Coronary artery (tissue), 2 donors: ENCODE measurements around the gene DUSP10.

Experiments
- DNase-seq: peaks from one replicate; pipeline ENCODE4 v3.0.0-alpha.2; 2017; ENCODE audit warnings: low spot score
- H3K27ac ChIP-seq, 2 donors: fragments of 200-600 bp; sonication (generic); one replicate each; pipeline ENCODE4 v1.5.1; 2016 to 2019
- H3K4me3 ChIP-seq: fragments of 200-600 bp; sonication (generic); 2 replicates; pipeline ENCODE4 v1.5.1; 2016; ENCODE audit warnings: mild to moderate bottlenecking, moderate library complexity
- TF ChIP-seq, protein P1 (sequence below): fragments of 200-600 bp; sonication (generic); IDR thresholded peaks from one replicate; pipeline ENCODE4 v1.5.1; 2019; ENCODE audit warnings: antibody characterized with exemption

DUSP10 gene

DNA sequence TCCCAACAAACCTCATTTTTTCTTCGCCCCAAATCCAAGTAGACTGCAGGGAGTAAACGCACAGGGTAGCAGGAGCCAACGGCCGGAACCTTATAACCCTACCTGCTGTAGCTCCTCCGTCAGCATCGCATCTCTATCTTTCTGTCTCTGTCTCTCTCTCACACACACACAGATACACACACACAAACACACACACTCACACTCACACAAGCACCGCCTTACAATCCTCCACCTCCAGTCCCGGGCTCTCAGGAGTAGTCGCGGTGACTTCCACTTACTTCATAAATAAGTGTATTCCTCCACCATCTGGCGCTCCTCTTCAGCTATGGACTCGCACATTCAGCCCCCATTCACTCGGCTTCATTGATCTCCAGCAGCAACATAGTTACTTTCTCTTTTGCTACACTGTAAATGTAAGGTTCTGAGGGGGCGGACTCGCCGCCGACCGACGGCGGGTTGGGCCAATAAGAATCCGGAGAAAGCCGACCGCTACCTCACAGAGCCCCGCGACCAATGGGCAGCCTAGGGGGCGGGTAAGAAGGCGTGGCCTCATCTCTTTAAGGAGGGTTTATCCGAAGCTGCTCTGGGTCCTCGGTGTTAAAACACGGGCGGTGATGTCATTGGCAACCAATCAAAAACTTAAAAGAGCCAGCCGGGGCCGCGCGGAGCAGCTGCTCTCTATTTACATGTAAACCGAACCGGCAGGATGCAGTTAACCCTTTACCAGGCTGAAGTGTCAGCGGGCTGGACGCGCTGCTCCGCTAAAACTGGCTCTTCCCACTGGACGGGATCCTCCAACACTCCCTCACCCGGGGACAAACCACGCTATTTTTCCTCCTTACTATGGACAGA is at the start of gene DUSP10:
DUSP10 (minus strand) TSS at position 387 of the 852 bp plus-strand sequence. CDS start 2,345 bp downstream, outside the sequence.
- peak within 1 kb of the TSS; percentile 97 to 100 for H3K27ac ChIP-seq
- DNase-seq, result peak; percentile 99
- TF ChIP-seq, protein P1, sequence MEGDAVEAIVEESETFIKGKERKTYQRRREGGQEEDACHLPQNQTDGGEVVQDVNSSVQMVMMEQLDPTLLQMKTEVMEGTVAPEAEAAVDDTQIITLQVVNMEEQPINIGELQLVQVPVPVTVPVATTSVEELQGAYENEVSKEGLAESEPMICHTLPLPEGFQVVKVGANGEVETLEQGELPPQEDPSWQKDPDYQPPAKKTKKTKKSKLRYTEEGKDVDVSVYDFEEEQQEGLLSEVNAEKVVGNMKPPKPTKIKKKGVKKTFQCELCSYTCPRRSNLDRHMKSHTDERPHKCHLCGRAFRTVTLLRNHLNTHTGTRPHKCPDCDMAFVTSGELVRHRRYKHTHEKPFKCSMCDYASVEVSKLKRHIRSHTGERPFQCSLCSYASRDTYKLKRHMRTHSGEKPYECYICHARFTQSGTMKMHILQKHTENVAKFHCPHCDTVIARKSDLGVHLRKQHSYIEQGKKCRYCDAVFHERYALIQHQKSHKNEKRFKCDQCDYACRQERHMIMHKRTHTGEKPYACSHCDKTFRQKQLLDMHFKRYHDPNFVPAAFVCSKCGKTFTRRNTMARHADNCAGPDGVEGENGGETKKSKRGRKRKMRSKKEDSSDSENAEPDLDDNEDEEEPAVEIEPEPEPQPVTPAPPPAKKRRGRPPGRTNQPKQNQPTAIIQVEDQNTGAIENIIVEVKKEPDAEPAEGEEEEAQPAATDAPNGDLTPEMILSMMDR, result no peak
- peak within 1 kb of the TSS; percentile 96 for H3K4me3 ChIP-seq

DNA sequence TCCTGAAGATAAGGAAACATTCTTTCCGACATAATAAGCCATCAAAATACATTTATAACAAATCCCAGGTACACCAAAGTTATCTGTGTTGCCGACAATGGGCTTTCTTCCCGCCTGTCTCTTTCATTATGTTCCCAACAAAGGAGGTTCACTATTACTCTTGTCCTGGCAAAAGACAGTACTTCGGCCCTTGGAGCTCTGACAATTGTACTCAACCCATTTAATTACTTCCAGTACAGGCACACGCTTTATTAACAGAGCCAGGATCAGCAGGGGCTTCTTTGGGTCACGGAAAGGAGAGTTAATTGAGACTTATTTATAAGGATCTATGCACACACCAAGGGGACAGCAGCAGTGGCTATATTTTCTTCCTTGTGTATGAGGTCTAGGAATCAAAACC is 46.6 kb upstream of the DUSP10 start:
- no peak for DNase-seq
- TF ChIP-seq, protein P1, result no peak
- H3K27ac ChIP-seq, result no peak overlapping the region
- H3K4me3 ChIP-seq, result no peak overlapping the region

DNA sequence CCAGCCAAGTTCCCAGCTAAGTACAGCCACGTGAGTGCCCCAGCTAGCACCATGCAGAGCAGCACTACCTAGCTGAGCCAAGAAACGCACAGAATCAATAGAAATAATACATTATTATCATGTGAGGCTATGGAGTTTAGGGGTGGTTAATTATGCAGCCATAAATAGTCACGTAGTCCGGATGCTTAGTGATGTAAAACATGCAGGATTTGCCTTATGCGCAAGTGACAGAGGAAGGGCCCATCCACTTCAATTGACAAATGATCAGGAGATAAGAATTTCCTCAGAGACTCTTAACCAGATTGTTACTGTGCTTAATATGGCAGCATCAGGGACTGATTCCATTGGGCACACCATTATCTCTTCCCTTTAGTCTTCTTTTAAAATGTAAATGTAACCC is 44.8 kb upstream of the DUSP10 start:
- H3K4me3 ChIP-seq, result no peak overlapping the region
- TF ChIP-seq, protein P1, result no peak
- H3K27ac ChIP-seq, result no peak overlapping the region
- DNase-seq, result no peak

DNA sequence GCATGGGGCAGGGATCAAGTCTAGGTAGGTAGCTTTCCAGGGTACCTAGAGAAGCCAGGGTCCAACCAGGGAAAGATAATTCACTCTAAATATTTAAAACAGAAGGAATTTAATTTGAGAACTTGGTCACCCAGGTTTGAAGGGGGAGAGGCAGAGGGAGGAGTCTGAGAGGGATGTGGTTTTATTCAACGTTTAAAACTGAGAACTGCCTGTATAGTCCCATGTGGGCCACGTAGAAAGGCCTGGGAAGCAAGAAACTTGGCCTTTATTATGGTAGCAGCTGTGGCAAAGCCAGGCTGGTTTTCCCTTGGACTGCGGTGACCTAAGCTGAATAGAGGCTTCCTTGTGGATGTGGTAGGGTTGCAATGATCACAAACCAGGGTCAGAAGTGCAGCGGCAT is 42.0 kb upstream of the DUSP10 start:
- TF ChIP-seq, protein P1, result no peak
- Histone ChIP-seq H3K27ac (no peak overlapping the region), H3K4me3 (no peak overlapping the region)
- DNase-seq, result no peak

DNA sequence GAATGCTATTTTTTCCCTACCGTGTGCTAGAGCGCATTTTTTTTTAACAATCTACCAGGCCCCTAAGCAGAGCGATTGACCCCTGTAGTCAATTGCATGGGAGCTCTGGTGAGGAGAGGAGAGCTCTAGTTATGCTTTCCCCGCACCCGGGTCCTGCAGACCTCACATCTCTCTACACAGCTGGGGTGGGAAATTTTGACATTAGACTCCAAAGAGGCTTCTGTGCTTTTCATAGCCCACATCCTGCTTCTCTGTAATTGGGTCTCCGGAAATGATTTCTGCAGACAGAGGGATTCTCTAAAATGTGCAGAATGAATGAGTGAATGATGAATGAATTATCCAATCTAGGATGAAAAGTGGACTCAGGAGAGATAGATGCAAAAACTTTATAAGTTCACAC is 41.5 kb upstream of the DUSP10 start:
- no peak for DNase-seq
- TF ChIP-seq, protein P1, result no peak
- H3K4me3 ChIP-seq, result no peak overlapping the region
- no peak overlapping the region for H3K27ac ChIP-seq

DNA sequence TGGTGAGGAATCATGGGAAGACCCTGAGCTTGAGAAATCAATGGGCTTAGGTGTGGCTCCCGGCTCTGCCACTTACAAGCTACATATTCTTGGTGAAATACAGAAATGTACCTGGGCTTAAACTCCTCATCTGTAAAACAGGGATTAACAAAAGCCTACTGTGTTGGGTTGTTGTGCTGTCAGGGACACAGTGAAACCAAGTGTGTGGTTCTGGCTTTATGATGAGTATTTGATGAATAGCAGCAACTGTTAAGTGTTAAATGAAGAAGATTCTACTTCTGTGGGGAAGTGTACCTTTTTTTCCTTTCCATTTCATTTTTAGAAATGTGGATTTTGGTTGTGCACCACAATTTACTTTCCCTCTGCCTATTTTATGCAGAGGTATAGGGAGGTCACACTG is 41.1 kb upstream of the DUSP10 start:
- no peak overlapping the region for H3K27ac ChIP-seq
- DNase-seq, result no peak
- TF ChIP-seq, protein P1, result no peak
- H3K4me3 ChIP-seq, result no peak overlapping the region

DNA sequence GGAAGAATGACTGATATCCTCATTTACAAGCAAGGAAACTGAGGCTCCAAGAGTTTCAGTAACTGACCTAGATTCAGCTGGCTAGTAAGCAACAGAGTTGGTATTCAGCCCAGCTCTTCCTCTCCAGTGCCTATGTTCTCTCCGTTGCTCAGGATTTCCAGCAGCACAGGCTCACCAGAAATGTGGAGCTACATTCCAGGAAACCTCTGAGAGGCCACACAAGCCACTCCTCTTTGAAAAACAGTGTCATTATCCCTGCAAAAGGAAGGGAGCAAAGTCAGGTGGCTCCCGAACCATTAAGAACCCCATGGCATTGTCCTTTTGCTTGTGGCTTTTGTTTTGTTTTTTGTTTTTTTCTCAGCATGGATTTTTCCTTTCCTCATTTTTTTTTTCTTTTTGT is 40.6 kb upstream of the DUSP10 start:
- no peak for DNase-seq
- TF ChIP-seq, protein P1, result no peak
- H3K4me3 ChIP-seq, result no peak overlapping the region
- no peak overlapping the region for H3K27ac ChIP-seq
